Mesodermal cell (in vitro differentiated cells): ENCODE data around the gene HINT2.
A peak's percentile ranks its signal among the peaks of the same experiment; 100 is the strongest.

ENCODE experiments used
- H3K27ac ChIP-seq: 2 replicates; pipeline ENCODE4 v1.7.0; 2013; ENCODE audit warnings: mild to moderate bottlenecking, low read depth, low read length, moderate library complexity; ENCODE audit not compliant: severe bottlenecking
- H3K36me3 ChIP-seq: 2 replicates; pipeline ENCODE4 v1.7.1; 2013; ENCODE audit warnings: mild to moderate bottlenecking, low read length, moderate library complexity; ENCODE audit not compliant: control insufficient read depth, insufficient read depth
- H3K4me1 ChIP-seq: one replicate; pipeline ENCODE4 v1.7.1; 2013; ENCODE audit warnings: mild to moderate bottlenecking, low read length; ENCODE audit not compliant: insufficient read depth, control insufficient read depth, poor library complexity, severe bottlenecking
- H3K4me3 ChIP-seq: 2 replicates; pipeline ENCODE4 v1.7.0; 2013; ENCODE audit warnings: low read length, control low read depth, mild to moderate bottlenecking; ENCODE audit not compliant: insufficient read depth, poor library complexity, severe bottlenecking; ENCODE audit errors: extremely low read depth
- H3K9me3 ChIP-seq: 2 replicates; pipeline ENCODE4 v1.7.1; 2013; ENCODE audit warnings: mild to moderate bottlenecking, low read length, moderate library complexity; ENCODE audit not compliant: control insufficient read depth
- WGBS, 2 experiments: methylation state at CpG; one replicate each; pipeline ENCODE4 v1.1.5; 2013; ENCODE audit warnings: missing lambda C conversion rate in 2 of 2; ENCODE audit not compliant: insufficient coverage in 2 of 2; 5-methylcytosine and 5-hydroxymethylcytosine counted together

HINT2 gene

GRCh38 chr9:35839926-35840325 is 25.1 kb upstream of the HINT2 start:
- H3K36me3 ChIP-seq = no peaks in the 10 kb centered on the region
- no peak overlapping the region for H3K4me3 ChIP-seq
- no peak overlapping the region for H3K27ac ChIP-seq
- 96 to 98% methylated on average over 5 of the region's 5 CpGs for WGBS, 2 experiments
- H3K4me1 ChIP-seq = peaks cover 9% of the 10 kb centered on the region
- no peaks in the 10 kb centered on the region for H3K9me3 ChIP-seq

- no peak overlapping the region for H3K27ac ChIP-seq
- H3K4me1 ChIP-seq = peaks cover 3% of the 10 kb centered on the region
- no peaks in the 10 kb centered on the region for H3K36me3 ChIP-seq
- WGBS, 2 experiments = 100% methylated on average over 1 to 5 of the region's 5 CpGs
- no peaks in the 10 kb centered on the region for H3K9me3 ChIP-seq
- H3K4me3 ChIP-seq = no peak overlapping the region
These were observed 21.8 kb upstream of the HINT2 start for GRCh38 chr9:35836595-35836994.

GRCh38 chr9:35835766-35836165 is 20.9 kb upstream of the HINT2 start:
- H3K4me1 ChIP-seq = peaks cover 3% of the 10 kb centered on the region
- no peaks in the 10 kb centered on the region for H3K36me3 ChIP-seq
- H3K27ac ChIP-seq = no peak overlapping the region
- whole genome bisulfite sequencing, 2 experiments = 79 to 92% methylated on average over 2 of the region's 2 CpGs
- H3K9me3 ChIP-seq = no peaks in the 10 kb centered on the region
- H3K4me3 ChIP-seq = no peak overlapping the region

GRCh38 chr9:35835216-35835632 is 20.4 kb upstream of the HINT2 start:
- Histone ChIP-seq H3K4me1 (peaks cover 3% of the 10 kb centered on the region), H3K4me3 (no peak overlapping the region), H3K27ac (no peak overlapping the region), H3K36me3 (no peaks in the 10 kb centered on the region), H3K9me3 (no peaks in the 10 kb centered on the region)
- 83 to 88% methylated on average over 1 to 3 of the region's 3 CpGs for WGBS, 2 experiments

- 92 to 95% methylated on average over 11 to 13 of the region's 14 CpGs for WGBS, 2 experiments
- Histone ChIP-seq H3K36me3 (no peaks in the 10 kb centered on the region), H3K9me3 (no peaks in the 10 kb centered on the region), H3K4me1 (peaks cover 3% of the 10 kb centered on the region), H3K4me3 (no peak overlapping the region), H3K27ac (no peak overlapping the region)
These were observed 19.7 kb upstream of the HINT2 start for GRCh38 chr9:35834260-35835215.

- H3K36me3 ChIP-seq = no peaks in the 10 kb centered on the region
- no peak overlapping the region for H3K27ac ChIP-seq
- no peak overlapping the region for H3K4me3 ChIP-seq
- peaks cover 6% of the 10 kb centered on the region for H3K4me1 ChIP-seq
- 83 to 96% methylated on average over 4 of the region's 5 CpGs for WGBS, 2 experiments
- H3K9me3 ChIP-seq = no peaks in the 10 kb centered on the region
These were observed 18.0 kb upstream of the HINT2 start for GRCh38 chr9:35832814-35833213.

GRCh38 chr9:35831040-35831439 is 16.2 kb upstream of the HINT2 start:
- H3K4me3 ChIP-seq = no peak overlapping the region
- H3K9me3 ChIP-seq = no peaks in the 10 kb centered on the region
- 95 to 98% methylated on average over 3 of the region's 4 CpGs for WGBS, 2 experiments
- peaks cover 2% of the 10 kb centered on the region for H3K4me1 ChIP-seq
- H3K27ac ChIP-seq = no peak overlapping the region
- H3K36me3 ChIP-seq = no peaks in the 10 kb centered on the region

- H3K27ac ChIP-seq = no peak overlapping the region
- 67 to 70% methylated on average over 1 of the region's 2 CpGs for WGBS, 2 experiments
- H3K4me1 ChIP-seq = peaks cover 2% of the 10 kb centered on the region
- peak overlapping the region; percentile 64 for H3K4me3 ChIP-seq
- H3K36me3 ChIP-seq = no peaks in the 10 kb centered on the region
- H3K9me3 ChIP-seq = no peaks in the 10 kb centered on the region
These were observed 14.9 kb upstream of the HINT2 start for GRCh38 chr9:35829764-35830096.

GRCh38 chr9:35829084-35829763 is 14.4 kb upstream of the HINT2 start, which contains the start of gene TMEM8B:
TMEM8B (plus strand) TSS chr9:35829228; CDS start chr9:35829448, 220 bp downstream.
- WGBS, 2 experiments = 1% methylated on average over 20 to 22 of the region's 53 CpGs
- Histone ChIP-seq H3K4me3 (peak within 1 kb of the TSS; percentile 64), H3K4me1 (peaks cover 2% of the 10 kb centered on the region), H3K9me3 (no peaks in the 10 kb centered on the region), H3K27ac (peak within 1 kb of the TSS; percentile 86), H3K36me3 (no peaks in the 10 kb centered on the region)

GRCh38 chr9:35828716-35829083 is 13.9 kb upstream of the HINT2 start, which contains the start of gene FAM221B:
FAM221B (minus strand) TSS chr9:35828732; CDS start chr9:35826161, 2,571 bp downstream.
- WGBS, 2 experiments = 7 to 25% methylated on average over 13 to 18 of the region's 21 CpGs

More at GRCh38 chr9:35828716-35829083, 13.9 kb upstream of the HINT2 start, which contains the start of gene FAM221B:
- Histone ChIP-seq H3K27ac (peak within 1 kb of the TSS; percentile 86), H3K4me3 (peak within 1 kb of the TSS; percentile 64), H3K4me1 (peaks cover 2% of the 10 kb centered on the region), H3K9me3 (no peaks in the 10 kb centered on the region), H3K36me3 (no peaks in the 10 kb centered on the region)
